ENCODE data around the gene NLGN1. TPM values are rescaled to one million over a fixed set of nuclear protein-coding genes. Genes with fewer than 3 reads are reported as not detected.

Gene NLGN1
- total RNA-seq, 4 donors from 2014 or later, result 2.2 to 5.8 (median 3.0) TPM

GRCh38 chr3:173839859-173840258, 442.3 kb downstream of the NLGN1 start:
- H3K36me3 ChIP-seq, result no peaks in the 10 kb centered on the region
- H3K27ac ChIP-seq, result no peak overlapping the region
- DNase-seq (ENCODE audit: low spot score in 2 of 2), result no peak
- no peaks in the 10 kb centered on the region for H3K27me3 ChIP-seq
- H3K4me1 ChIP-seq, result no peaks in the 10 kb centered on the region
- TF ChIP-seq CTCF (IDR thresholded peaks at IDR 0.05) (no peak), EP300 (IDR thresholded peaks at IDR 0.05) (no peak), POLR2A (IDR thresholded peaks at IDR 0.05) (no peak), POLR2AphosphoS5 (IDR thresholded peaks at IDR 0.05) (no peak)
- H3K4me3 ChIP-seq, result no peak overlapping the region
- WGBS, result 69% methylated on average over 3 of the region's 3 CpGs
- H3K9me3 ChIP-seq, result no peaks in the 10 kb centered on the region

GRCh38 chr3:173841334-173841733, 443.8 kb downstream of the NLGN1 start:
- Histone ChIP-seq H3K27ac (no peak overlapping the region), H3K27me3 (no peaks in the 10 kb centered on the region), H3K36me3 (no peaks in the 10 kb centered on the region), H3K4me3 (no peak overlapping the region), H3K9me3 (no peaks in the 10 kb centered on the region), H3K4me1 (no peaks in the 10 kb centered on the region)
- 85% methylated on average over 1 of the region's 1 CpG for WGBS
- TF ChIP-seq CTCF (IDR thresholded peaks at IDR 0.05) (no peak), POLR2A (IDR thresholded peaks at IDR 0.05) (no peak), POLR2AphosphoS5 (IDR thresholded peaks at IDR 0.05) (no peak), EP300 (IDR thresholded peaks at IDR 0.05) (no peak)
- DNase-seq (ENCODE audit: low spot score in 2 of 2), result no peak

- TF ChIP-seq POLR2A (IDR thresholded peaks at IDR 0.05) (no peak), CTCF (IDR thresholded peaks at IDR 0.05) (no peak), EP300 (IDR thresholded peaks at IDR 0.05) (no peak), POLR2AphosphoS5 (IDR thresholded peaks at IDR 0.05) (no peak)
- Histone ChIP-seq H3K4me3 (no peak overlapping the region), H3K27ac (no peak overlapping the region), H3K36me3 (no peaks in the 10 kb centered on the region), H3K27me3 (no peaks in the 10 kb centered on the region), H3K9me3 (no peaks in the 10 kb centered on the region), H3K4me1 (no peaks in the 10 kb centered on the region)
- DNase-seq (ENCODE audit: low spot score in 2 of 2), result no peak
- WGBS, result 80% methylated on average over 3 of the region's 3 CpGs
Observed at GRCh38 chr3:173843060-173843459, 445.5 kb downstream of the NLGN1 start.

DNA sequence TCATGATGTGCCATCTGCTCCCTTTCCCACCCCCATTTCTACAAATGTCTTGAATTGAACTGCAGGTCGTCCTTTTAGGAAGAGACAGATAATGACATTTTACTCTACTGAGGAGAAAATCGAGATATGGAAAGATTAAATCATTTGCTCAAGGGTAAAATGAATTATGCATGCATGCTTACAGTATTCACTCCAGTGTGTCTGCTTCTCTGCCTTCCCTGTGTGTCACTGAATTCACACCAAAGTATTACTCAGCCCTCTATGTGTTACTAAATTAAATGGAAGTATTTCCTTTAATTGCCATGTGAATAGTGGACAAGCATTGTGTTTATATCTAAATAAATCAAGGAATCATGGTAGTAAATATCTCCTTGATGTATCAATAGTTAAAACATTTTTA, 449.0 kb downstream of the NLGN1 start:
- Histone ChIP-seq H3K27me3 (no peaks in the 10 kb centered on the region), H3K9me3 (no peaks in the 10 kb centered on the region), H3K27ac (no peak overlapping the region), H3K4me3 (no peak overlapping the region), H3K4me1 (no peaks in the 10 kb centered on the region), H3K36me3 (no peaks in the 10 kb centered on the region)
- TF ChIP-seq EP300 (IDR thresholded peaks at IDR 0.05), result no peak
- no peak for TF ChIP-seq POLR2A (IDR thresholded peaks at IDR 0.05)
- no peak for TF ChIP-seq POLR2AphosphoS5 (IDR thresholded peaks at IDR 0.05)
- no peak for TF ChIP-seq CTCF (IDR thresholded peaks at IDR 0.05)
- WGBS, result 67% methylated on average over 2 of the region's 2 CpGs
- DNase-seq (ENCODE audit: low spot score in 2 of 2), result no peak

DNA sequence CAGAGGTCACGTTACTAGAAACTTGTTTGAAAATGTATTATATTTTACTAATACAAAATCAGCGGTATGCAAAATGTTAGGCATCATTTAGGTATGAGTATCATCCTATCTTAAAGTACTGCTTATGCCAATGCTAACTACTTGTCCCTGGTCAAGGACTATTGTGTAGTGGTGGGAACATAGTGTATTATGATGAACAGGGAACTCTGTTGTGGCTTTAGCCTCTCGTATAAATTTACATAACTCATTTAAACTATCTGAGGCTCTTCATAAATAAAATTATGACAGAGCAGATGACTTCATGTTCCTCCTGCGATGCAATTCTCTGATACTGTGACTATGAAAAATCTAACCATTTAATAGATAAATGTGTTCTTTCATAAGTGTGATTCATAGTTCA, 451.9 kb downstream of the NLGN1 start:
- no peaks in the 10 kb centered on the region for H3K4me1 ChIP-seq
- no peaks in the 10 kb centered on the region for H3K27me3 ChIP-seq
- no peaks in the 10 kb centered on the region for H3K9me3 ChIP-seq
- TF ChIP-seq POLR2A (IDR thresholded peaks at IDR 0.05) (no peak), CTCF (IDR thresholded peaks at IDR 0.05) (no peak), POLR2AphosphoS5 (IDR thresholded peaks at IDR 0.05) (no peak), EP300 (IDR thresholded peaks at IDR 0.05) (no peak)
- H3K36me3 ChIP-seq, result no peaks in the 10 kb centered on the region
- H3K27ac ChIP-seq, result no peak overlapping the region
- WGBS, result 67% methylated on average over 4 of the region's 4 CpGs
- DNase-seq (ENCODE audit: low spot score in 2 of 2), result no peak
- H3K4me3 ChIP-seq, result no peak overlapping the region

All from suprapubic skin (tissue), 4 donors.